ENCODE data around the gene HTRA1. TPM values are rescaled to one million over a fixed set of nuclear protein-coding genes. Genes with fewer than 3 reads are reported as not detected.

HTRA1 gene
- total and polyA plus RNA-seq, 2 of the 4 experiments (the other 2 are of a cell fraction): 28.5 to 108 TPM

GRCh38 chr10:122466951-122467381 lies 5.6 kb downstream of the HTRA1 start:
- intact Hi-C loops (cut with micrococcal nuclease): no loop called here
- TF ChIP-seq RFX5 (IDR thresholded peaks at IDR 0.05; ENCODE audit: low read depth, low read length): no peak
- no peak for TF ChIP-seq MAZ (IDR thresholded peaks at IDR 0.05; ENCODE audit: borderline replicate concordance, low read depth, low read length)
- no peak for TF ChIP-seq CEBPB (IDR thresholded peaks at IDR 0.05; ENCODE audit: low read depth, low read length)
- TF ChIP-seq FOS (IDR thresholded peaks at IDR 0.05; ENCODE audit: low read depth, low read length): no peak
- no peak for TF ChIP-seq SMC3 (IDR thresholded peaks at IDR 0.05; ENCODE audit: low read depth, low read length)
- no peak for TF ChIP-seq USF2 (IDR thresholded peaks at IDR 0.05; ENCODE audit: low read depth, low read length)
- TF ChIP-seq MXI1 (IDR thresholded peaks at IDR 0.05; ENCODE audit: borderline replicate concordance, low read depth, low read length): no peak
- TF ChIP-seq NFE2L2 (IDR thresholded peaks at IDR 0.05; ENCODE audit: low read depth, low read length): no peak
- no peak for TF ChIP-seq POLR2A (IDR thresholded peaks at IDR 0.05; ENCODE audit: low read depth, low read length)
- TF ChIP-seq CTCF (conservative IDR thresholded peaks at IDR 0.05; ENCODE audit: low read depth, low read length): no peak
- TF ChIP-seq RAD21 (IDR thresholded peaks at IDR 0.05; ENCODE audit: low read length): no peak
- no peak for TF ChIP-seq BHLHE40 (IDR thresholded peaks at IDR 0.05; ENCODE audit: low read depth, low read length)
- TF ChIP-seq RCOR1 (IDR thresholded peaks at IDR 0.05; ENCODE audit: insufficient replicate concordance, low read length): no peak
- TF ChIP-seq ELK1 (IDR thresholded peaks at IDR 0.05; ENCODE audit: borderline replicate concordance, low read depth, low read length): no peak
- H4K20me1 ChIP-seq (ENCODE audit: insufficient read depth, low read length): peaks cover 19% of the 10 kb centered on the region

More at GRCh38 chr10:122466951-122467381, 5.6 kb downstream of the HTRA1 start:
- H3K27me3 ChIP-seq (ENCODE audit: control insufficient read depth, insufficient read depth, low read length): no peaks in the 10 kb centered on the region
- no peak overlapping the region for H3K4me2 ChIP-seq (ENCODE audit: low read depth, low read length)
- H2BK15ac ChIP-seq (ENCODE audit: low read depth, low read length): no peak overlapping the region
- H2AFZ ChIP-seq (replicated peaks; ENCODE audit: low read length, poor library complexity): no peak overlapping the region
- H2AK9ac ChIP-seq (replicated peaks; ENCODE audit: low read depth, low read length, poor library complexity): no peak overlapping the region
- no peak overlapping the region for H3K23ac ChIP-seq (ENCODE audit: low read depth, low read length)
- H3K56ac ChIP-seq (ENCODE audit: extremely low read depth, insufficient read depth, low read length): no peak overlapping the region
- no peak overlapping the region for H3K9ac ChIP-seq (ENCODE audit: low read depth, low read length)
- H2AK5ac ChIP-seq (ENCODE audit: low read depth, low read length): no peak overlapping the region
- no peak overlapping the region for H4K91ac ChIP-seq (ENCODE audit: insufficient read depth, low read depth, low read length)
- peaks cover 11 to 49% of the 10 kb centered on the region in 2 experiments for H3K79me1 ChIP-seq (ENCODE audit: low read depth in 1 of 2, low read length in 2 of 2)
- DNase-seq (no peak), ATAC-seq (ENCODE audit: low read depth) (no peak)
- H4K8ac ChIP-seq (ENCODE audit: low read depth in 2 of 2, low read length in 2 of 2): no peak overlapping the region
- H3K18ac ChIP-seq (ENCODE audit: low read depth, low read length): no peak overlapping the region
- dilution Hi-C loops (cut with HindIII; ENCODE audit: low sequenced_read_pairs, unreplicated experiment): no loop called here
- 100% methylated on average over 1 of the region's 8 CpGs; no CpG with 5 or more reads in 1 of the 2 experiments for WGBS, 2 experiments (ENCODE audit: extremely low coverage in 2 of 2, insufficient read length in 1 of 2)
- H2BK120ac ChIP-seq (ENCODE audit: low read depth, low read length): no peak overlapping the region
- no peaks in the 10 kb centered on the region for H3K9me3 ChIP-seq (ENCODE audit: control insufficient read depth, insufficient read depth, low read length)
- H3K4ac ChIP-seq (ENCODE audit: low read depth, low read length): no peak overlapping the region
- H2BK20ac ChIP-seq (ENCODE audit: low read depth, low read length): no peak overlapping the region
- POLR2A ChIA-PET (ENCODE audit: unreplicated experiment): no interaction called here
- in situ Hi-C loops (cut with MboI; ENCODE audit: low sequenced_read_pairs): loop anchor here (10.0 kb wide), 1 partner anchor 342 kb away; no protein-coding TSS in a partner anchor
- H3K36me3 ChIP-seq (ENCODE audit: control insufficient read depth, insufficient read depth, low read length): no peaks in the 10 kb centered on the region; the same call in 1 of the 2 replicates
- H3K14ac ChIP-seq (replicated peaks; ENCODE audit: low read depth, low read length): no peak overlapping the region
- no peak overlapping the region for H2BK5ac ChIP-seq (ENCODE audit: low read depth, low read length, poor library complexity, severe bottlenecking)
- peaks cover 28% of the 10 kb centered on the region for H3K9me1 ChIP-seq (ENCODE audit: insufficient read depth, low read length)
- no peak overlapping the region for H3K4me3 ChIP-seq (ENCODE audit: insufficient read depth, low read depth, low read length)
- CTCF ChIA-PET: interaction anchor here (0.8 kb wide), 1 partner anchor 93 kb away, joined by 3 read pairs; no protein-coding TSS in a partner anchor
- no peak overlapping the region for H4K5ac ChIP-seq (ENCODE audit: low read depth, low read length)
- peaks cover 22% of the 10 kb centered on the region for H3K4me1 ChIP-seq (ENCODE audit: control insufficient read depth, insufficient read depth, low read length)
- BruUV-seq (replicated peaks): no TSS peak
- no peak overlapping the region for H3K27ac ChIP-seq (ENCODE audit: insufficient read depth, low read length)

Measured in IMR-90 (cell line).